H9 (cell line): ENCODE results near the gene ST6GALNAC5. TPM values are rescaled to one million over a fixed set of nuclear protein-coding genes. Genes with fewer than 3 reads are reported as not detected.

ENCODE experiments used
- DNase-seq: peaks from one replicate; pipeline ENCODE4 v3.0.0-alpha.2; 2017
- H2AFZ ChIP-seq: one replicate; pipeline ENCODE4 v1.6.1; 2013; ENCODE audit warnings: mild to moderate bottlenecking, low read length, control low read depth, moderate library complexity
- H2AK5ac ChIP-seq: 2 replicates; pipeline ENCODE4 v1.6.1; 2013; ENCODE audit warnings: low read length, control low read depth, mixed read lengths; ENCODE audit not compliant: insufficient read length
- H2BK120ac ChIP-seq: one replicate; pipeline ENCODE4 v1.6.1; 2013; ENCODE audit warnings: low read depth, mild to moderate bottlenecking, low read length, control low read depth, inconsistent platforms; ENCODE audit not compliant: poor library complexity, severe bottlenecking
- H2BK12ac ChIP-seq: 2 replicates; pipeline ENCODE4 v1.6.1; 2013; ENCODE audit warnings: low read length, control low read depth, mixed read lengths, low read depth; ENCODE audit not compliant: insufficient read length
- H2BK15ac ChIP-seq: 2 replicates; pipeline ENCODE4 v1.6.1; 2013; ENCODE audit warnings: low read depth, low read length, control low read depth
- H2BK20ac ChIP-seq: one replicate; pipeline ENCODE4 v1.6.1; 2013; ENCODE audit warnings: low read depth, mild to moderate bottlenecking, low read length, control low read depth, inconsistent platforms; ENCODE audit not compliant: poor library complexity, severe bottlenecking
- H2BK5ac ChIP-seq: 2 replicates; pipeline ENCODE4 v1.6.1; 2013; ENCODE audit warnings: low read length, control low read depth, mixed read lengths; ENCODE audit not compliant: insufficient read length
- H3K14ac ChIP-seq: 2 replicates; pipeline ENCODE4 v1.6.1; 2013; ENCODE audit warnings: low read length, control low read depth; ENCODE audit not compliant: insufficient read depth
- H3K18ac ChIP-seq: 2 replicates; pipeline ENCODE4 v1.6.1; 2013; ENCODE audit warnings: low read depth, mild to moderate bottlenecking, mixed read lengths, low read length, control low read depth; ENCODE audit not compliant: insufficient read length
- H3K23ac ChIP-seq: 2 replicates; pipeline ENCODE4 v1.6.1; 2013; ENCODE audit warnings: low read length, control low read depth, mixed read lengths, low read depth; ENCODE audit not compliant: insufficient read length
- H3K23me2 ChIP-seq: 2 replicates; pipeline ENCODE4 v1.6.1; 2013; ENCODE audit warnings: low read depth, mild to moderate bottlenecking, mixed read lengths, low read length, control low read depth; ENCODE audit not compliant: insufficient read length, poor library complexity, severe bottlenecking
- H3K27ac ChIP-seq: 2 replicates; pipeline ENCODE4 v1.5.1; 2013; ENCODE audit warnings: low read length, control low read depth, mixed read lengths, low read depth; ENCODE audit not compliant: insufficient read length
- H3K27me3 ChIP-seq: 2 replicates; pipeline ENCODE4 v1.6.1; 2013; ENCODE audit warnings: low read length, control low read depth, inconsistent platforms; ENCODE audit not compliant: insufficient read depth
- H3K4ac ChIP-seq: 2 replicates; pipeline ENCODE4 v1.6.1; 2013; ENCODE audit warnings: low read depth, mild to moderate bottlenecking, control low read depth, inconsistent platforms, low read length, moderate library complexity
- H3K4me1 ChIP-seq: 2 replicates; pipeline ENCODE4 v1.6.1; 2013; ENCODE audit warnings: low read length, control low read depth, inconsistent platforms; ENCODE audit not compliant: insufficient read depth
- H3K4me2 ChIP-seq: 2 replicates; pipeline ENCODE4 v1.6.1; 2013; ENCODE audit warnings: low read length, control low read depth, mixed read lengths; ENCODE audit not compliant: insufficient read length, insufficient read depth
- H3K56ac ChIP-seq: 2 replicates; pipeline ENCODE4 v1.6.1; 2013; ENCODE audit warnings: low read depth, mild to moderate bottlenecking, mixed read lengths, low read length, control low read depth; ENCODE audit not compliant: insufficient read length
- H3K79me1 ChIP-seq: 2 replicates; pipeline ENCODE4 v1.6.1; 2013; ENCODE audit warnings: low read depth, mild to moderate bottlenecking, moderate library complexity, low read length, control low read depth, inconsistent platforms; ENCODE audit not compliant: insufficient read depth, poor library complexity, severe bottlenecking
- H3K79me2 ChIP-seq: 2 replicates; pipeline ENCODE4 v1.6.1; 2013; ENCODE audit warnings: low read length, control low read depth, inconsistent platforms; ENCODE audit not compliant: insufficient read depth
- H3K9ac ChIP-seq: 2 replicates; pipeline ENCODE4 v1.6.1; 2013; ENCODE audit warnings: low read length, control low read depth, mixed read lengths; ENCODE audit not compliant: insufficient read length; ENCODE audit errors: extremely low read depth
- H3K9me3 ChIP-seq: one replicate; pipeline ENCODE4 v1.6.1; 2013; ENCODE audit warnings: low read depth, low read length, inconsistent platforms; ENCODE audit not compliant: control insufficient read depth
- H3T11ph ChIP-seq: one replicate; pipeline ENCODE4 v1.6.1; 2013; ENCODE audit warnings: mild to moderate bottlenecking, low read length, control low read depth, inconsistent platforms
- H4K20me1 ChIP-seq: one replicate; pipeline ENCODE4 v1.6.1; 2013; ENCODE audit not compliant: control insufficient read depth, insufficient read length, insufficient read depth
- H4K5ac ChIP-seq: 2 replicates; pipeline ENCODE4 v1.6.1; 2013; ENCODE audit warnings: low read depth, mild to moderate bottlenecking, mixed read lengths, low read length, control low read depth; ENCODE audit not compliant: insufficient read length
- H4K8ac ChIP-seq: replicated peaks from 2 replicates; pipeline ENCODE4 v1.6.1; 2013; ENCODE audit warnings: low read length, control low read depth, mixed read lengths, low read depth; ENCODE audit not compliant: insufficient read length
- H4K91ac ChIP-seq: 2 replicates; pipeline ENCODE4 v1.6.1; 2013; ENCODE audit warnings: low read depth, mild to moderate bottlenecking, moderate library complexity, mixed read lengths, low read length, control low read depth; ENCODE audit not compliant: insufficient read length
- H3K27ac Mint-ChIP-seq, 3 experiments: 2 replicates in 2 of 3; 3 replicates in 1 of 3; pipeline ENCODE4 v1.8.0; 2020 to 2021; ENCODE audit warnings: mixed read lengths in 3 of 3, mild to moderate bottlenecking in 1 of 3, moderate library complexity in 1 of 3
- H3K27me3 Mint-ChIP-seq: 2 replicates; pipeline ENCODE4 v1.8.0; 2021; ENCODE audit warnings: low read depth, mild to moderate bottlenecking, moderate library complexity, mixed read lengths
- H3K36me3 Mint-ChIP-seq, 3 experiments: 2 replicates in 2 of 3; 3 replicates in 1 of 3; pipeline ENCODE4 v1.8.0; 2020 to 2021; ENCODE audit warnings: low read depth in 3 of 3, mixed read lengths in 3 of 3; ENCODE audit not compliant: insufficient read depth in 1 of 3
- H3K4me1 Mint-ChIP-seq, 2 experiments: 2 replicates each; pipeline ENCODE4 v1.8.0; 2020; ENCODE audit warnings: mixed read lengths in 2 of 2
- H3K4me3 Mint-ChIP-seq, 2 experiments: 2 replicates in 1 of 2; 3 replicates in 1 of 2; pipeline ENCODE4 v1.8.0; 2020 to 2021; ENCODE audit warnings: mild to moderate bottlenecking in 2 of 2, mixed read lengths in 2 of 2, moderate library complexity in 1 of 2
- H3K9me3 Mint-ChIP-seq, 2 experiments: 2 replicates in 1 of 2; 3 replicates in 1 of 2; pipeline ENCODE4 v1.8.0; 2020; ENCODE audit warnings: mild to moderate bottlenecking in 2 of 2, mixed read lengths in 2 of 2, moderate library complexity in 1 of 2
- CTCF ChIP-seq: fragments of 200-600 bp; sonication (generic); conservative IDR thresholded peaks from 3 replicates; pipeline ENCODE4 v1.8.0; 2021; ENCODE audit warnings: antibody characterized with exemption, mild to moderate bottlenecking
- WGBS: extraction: QIAGEN DNeasy Blood & Tissue Kit; methylation state at CpG from one replicate; pipeline ENCODE4 v1.1.7; 2013; ENCODE audit warnings: missing lambda C conversion rate, low lambda C conversion rate, mixed read lengths; ENCODE audit not compliant: insufficient read length; ENCODE audit errors: extremely low coverage; 5-methylcytosine and 5-hydroxymethylcytosine counted together
- total RNA-seq: library from RNA; stranded (reverse); gene quantifications from 2 replicates; pipeline ENCODE4 v1.2.1, GENCODE V29; 2021

Gene ST6GALNAC5
- total RNA-seq, 1 experiment from 2014 or later: 3.3 TPM

GRCh38 chr1:76942549-76942948 lies 75.3 kb downstream of the ST6GALNAC5 start:
- H3K36me3 Mint-ChIP-seq: no peaks in the 10 kb centered on the region
- H3K23me2 ChIP-seq: no peaks in the 10 kb centered on the region
- H3K18ac ChIP-seq: no peak overlapping the region
- H3K4me3 Mint-ChIP-seq: no peak overlapping the region
- H3K4me1 ChIP-seq: peaks cover 2% of the 10 kb centered on the region; the same call in 1 of the 2 replicates
- H3K4me2 ChIP-seq: no peak overlapping the region
- TF ChIP-seq CTCF: no peak
- no peaks in the 10 kb centered on the region for H3K27me3 Mint-ChIP-seq
- H4K5ac ChIP-seq: no peak overlapping the region
- no peak overlapping the region for H2AK5ac ChIP-seq
- no peak overlapping the region for H2BK15ac ChIP-seq
- H2AFZ ChIP-seq: no peak overlapping the region
- H3K27me3 ChIP-seq: no peaks in the 10 kb centered on the region
- H3K23ac ChIP-seq: no peak overlapping the region
- H3K27ac Mint-ChIP-seq: no peak overlapping the region
- no peak overlapping the region for H3T11ph ChIP-seq
- H3K9ac ChIP-seq: no peak overlapping the region
- no CpG with 5 or more reads among the region's 2 CpGs for WGBS
- no peaks in the 10 kb centered on the region for H3K79me2 ChIP-seq
- no peak overlapping the region for H3K56ac ChIP-seq
- no peak overlapping the region for H3K27ac ChIP-seq
- H3K9me3 Mint-ChIP-seq: no peaks in the 10 kb centered on the region
- no peak overlapping the region for H4K8ac ChIP-seq
- H4K20me1 ChIP-seq: no peaks in the 10 kb centered on the region
- H3K9me3 ChIP-seq: no peaks in the 10 kb centered on the region
- no peak for DNase-seq
- no peaks in the 10 kb centered on the region for H3K79me1 ChIP-seq
- H3K14ac ChIP-seq: no peak overlapping the region
- no peak overlapping the region for H4K91ac ChIP-seq
- no peak overlapping the region for H3K4ac ChIP-seq
- peaks cover 15 to 20% of the 10 kb centered on the region in 2 experiments for H3K4me1 Mint-ChIP-seq
- no peak overlapping the region for H2BK12ac ChIP-seq
- H2BK5ac ChIP-seq: no peak overlapping the region
- no peak overlapping the region for H2BK20ac ChIP-seq
- no peak overlapping the region for H2BK120ac ChIP-seq
